Neural progenitor cell (in vitro differentiated cells): ENCODE results near the gene PTPRR.

ENCODE experiments used
- CTCF ChIP-seq: fragments of 200-600 bp; sonication (generic); IDR thresholded peaks from 2 replicates; pipeline ENCODE4 v1.5.1; 2017; ENCODE audit warnings: antibody characterized with exemption, mild to moderate bottlenecking
- EZH2 ChIP-seq: fragments of 200-600 bp; sonication (generic); IDR thresholded peaks from 2 replicates; pipeline ENCODE4 v1.6.1; 2017; ENCODE audit warnings: antibody characterized with exemption, mild to moderate bottlenecking, moderate library complexity
- EZH2phosphoT487 ChIP-seq: fragments of 200-600 bp; sonication (generic); IDR thresholded peaks from 2 replicates; pipeline ENCODE4 v1.6.1; 2017; ENCODE audit warnings: antibody characterized with exemption

GRCh38 chr12:70758494-70758845 lies 162.1 kb downstream of the PTPRR start:
- no peak for TF ChIP-seq CTCF
- TF ChIP-seq EZH2phosphoT487: no peak
- no peak for TF ChIP-seq EZH2
